GM19351 (cell line): Measurements from ENCODE around the gene OR6B3.
A peak's percentile ranks its signal among the peaks of the same experiment; 100 is the strongest.
"Not testable (repeated sequence)": the region's sequence is repeated elsewhere in the genome, so short reads cannot be mapped to it uniquely, and the experiment has no call there.

Source experiments
- ATAC-seq: cut with Tn5 transposase; IDR thresholded peaks from one replicate; pipeline ENCODE4 v1.9.1; 2021; ENCODE audit warnings: mild to moderate bottlenecking, moderate library complexity; ENCODE audit not compliant: unreplicated experiment

OR6B3 gene

GRCh38 chr2:240045098-240045497 lies 8.2 kb downstream of the OR6B3 start:
- ATAC-seq, result no peak

GRCh38 chr2:240044096-240044495 lies 9.2 kb downstream of the OR6B3 start:
- not testable (repeated sequence) for ATAC-seq

- ATAC-seq, result no peak
Measured at GRCh38 chr2:240043279-240043989, 9.9 kb downstream of the OR6B3 start.

- ATAC-seq, result no peak
Measured at GRCh38 chr2:240042740-240043139, 10.6 kb downstream of the OR6B3 start.

GRCh38 chr2:240041363-240041762 lies 12.0 kb downstream of the OR6B3 start:
- ATAC-seq, result no peak

GRCh38 chr2:240037358-240037757 lies 16.0 kb downstream of the OR6B3 start:
- no peak for ATAC-seq

GRCh38 chr2:240033330-240033678 lies 20.0 kb downstream of the OR6B3 start:
- no peak for ATAC-seq

GRCh38 chr2:240032406-240033329 lies 20.7 kb downstream of the OR6B3 start:
- no peak for ATAC-seq

GRCh38 chr2:240030379-240031094 lies 22.8 kb downstream of the OR6B3 start, which contains the start of gene OR6B2:
TSS of gene OR6B2 (minus strand) at chr2:240030429. CDS start at chr2:240030429, 0 bp downstream.
- ATAC-seq, result no peak

GRCh38 chr2:240024766-240025165 lies 28.6 kb downstream of the OR6B3 start:
- ATAC-seq, result peak; percentile 25

- no peak for ATAC-seq
Measured at GRCh38 chr2:240023792-240024191, 29.5 kb downstream of the OR6B3 start.

GRCh38 chr2:240021488-240022104 lies 31.7 kb downstream of the OR6B3 start:
- ATAC-seq, result no peak

- no peak for ATAC-seq
Measured at GRCh38 chr2:240018071-240018750, 35.1 kb downstream of the OR6B3 start.

- no peak for ATAC-seq
Measured at GRCh38 chr2:240014327-240014726, 39.0 kb downstream of the OR6B3 start.

- ATAC-seq, result no peak
Measured at GRCh38 chr2:240013343-240013742, 40.0 kb downstream of the OR6B3 start.

- no peak for ATAC-seq
Measured at GRCh38 chr2:240002983-240003382, 50.3 kb downstream of the OR6B3 start.

- no peak for ATAC-seq
Measured at GRCh38 chr2:240000671-240001070, 52.6 kb downstream of the OR6B3 start.

GRCh38 chr2:239997686-239998409 lies 55.5 kb downstream of the OR6B3 start:
- no peak for ATAC-seq
